HG02840 (cell line): ENCODE results near the gene PNLIPRP3.

ENCODE experiments used
- ATAC-seq: cut with Tn5 transposase; IDR thresholded peaks from one replicate; pipeline ENCODE4 v1.9.1; 2021; ENCODE audit warnings: mild to moderate bottlenecking, moderate library complexity, moderate number of reproducible peaks; ENCODE audit not compliant: unreplicated experiment, low FRiP score

The PNLIPRP3 gene

GRCh38 chr10:116489460-116489859 is 61.8 kb downstream of the PNLIPRP3 start:
- no peak for ATAC-seq

DNA sequence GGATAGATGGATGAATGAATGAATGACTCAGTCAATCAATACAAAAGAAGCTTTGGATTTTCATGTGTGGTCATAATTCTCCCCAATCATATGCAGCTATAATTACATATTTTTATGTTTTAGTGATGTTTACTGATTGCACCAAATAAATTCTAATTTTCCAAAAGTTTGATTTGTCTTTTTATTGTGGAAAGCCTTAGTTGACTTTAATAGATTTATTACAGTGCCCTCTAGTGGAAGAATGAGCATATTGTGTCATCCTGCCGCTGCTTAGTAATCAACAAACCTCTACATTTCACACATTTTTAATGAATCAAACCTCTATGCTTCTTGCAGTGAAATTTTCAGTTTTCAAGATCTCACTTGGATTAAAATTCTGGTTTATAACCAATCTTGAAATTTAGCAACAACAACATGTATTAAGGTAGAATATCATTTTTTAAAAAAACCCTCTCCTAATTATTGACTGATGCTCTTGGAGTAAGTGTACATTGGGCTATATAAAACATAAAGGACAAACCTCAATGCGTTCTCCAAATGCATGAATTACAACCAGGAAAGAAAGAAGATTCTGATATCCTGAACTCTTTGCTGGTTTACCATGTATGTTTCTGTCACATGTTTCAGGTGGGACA is 62.5 kb downstream of the PNLIPRP3 start:
- ATAC-seq, result no peak

GRCh38 chr10:116504786-116505185 is 77.1 kb downstream of the PNLIPRP3 start:
- ATAC-seq, result no peak

DNA sequence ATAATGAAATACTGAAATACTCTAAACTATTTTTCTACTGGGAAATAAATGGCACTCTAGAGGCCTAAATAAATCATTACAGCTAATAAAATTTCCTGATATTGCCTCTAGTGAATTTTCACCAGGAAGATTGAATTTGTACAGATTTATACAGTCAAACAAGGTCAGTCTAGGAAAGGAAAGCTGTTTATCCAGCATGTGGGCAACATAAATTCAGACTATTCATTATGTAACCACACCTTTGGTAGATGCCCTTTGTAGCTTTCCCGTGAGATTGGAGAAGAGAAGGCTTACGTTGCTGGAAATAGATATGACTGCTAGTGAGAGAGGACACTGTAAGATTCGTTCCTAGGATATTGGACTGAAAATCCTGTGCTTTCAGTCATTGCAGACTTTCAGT is 82.9 kb downstream of the PNLIPRP3 start:
- no peak for ATAC-seq

DNA sequence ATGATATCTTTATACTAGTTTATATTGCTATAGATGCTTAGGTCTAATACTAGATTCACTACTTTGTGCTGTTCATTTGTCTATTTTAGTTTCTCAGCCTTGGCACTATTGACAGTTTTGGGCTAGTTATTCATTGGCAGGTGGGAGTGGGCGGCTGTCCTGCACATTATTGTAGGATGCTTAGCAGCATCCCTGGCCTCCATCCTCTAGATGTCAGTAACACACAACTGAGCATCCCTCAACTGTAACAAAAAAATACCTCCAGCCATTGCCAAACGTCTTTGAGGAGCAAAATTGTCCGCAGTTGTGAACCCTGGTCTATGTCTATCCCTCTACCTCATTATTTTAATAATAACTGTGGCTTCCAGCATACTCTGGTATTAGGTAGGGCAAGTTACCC is 83.7 kb downstream of the PNLIPRP3 start:
- ATAC-seq, result no peak

DNA sequence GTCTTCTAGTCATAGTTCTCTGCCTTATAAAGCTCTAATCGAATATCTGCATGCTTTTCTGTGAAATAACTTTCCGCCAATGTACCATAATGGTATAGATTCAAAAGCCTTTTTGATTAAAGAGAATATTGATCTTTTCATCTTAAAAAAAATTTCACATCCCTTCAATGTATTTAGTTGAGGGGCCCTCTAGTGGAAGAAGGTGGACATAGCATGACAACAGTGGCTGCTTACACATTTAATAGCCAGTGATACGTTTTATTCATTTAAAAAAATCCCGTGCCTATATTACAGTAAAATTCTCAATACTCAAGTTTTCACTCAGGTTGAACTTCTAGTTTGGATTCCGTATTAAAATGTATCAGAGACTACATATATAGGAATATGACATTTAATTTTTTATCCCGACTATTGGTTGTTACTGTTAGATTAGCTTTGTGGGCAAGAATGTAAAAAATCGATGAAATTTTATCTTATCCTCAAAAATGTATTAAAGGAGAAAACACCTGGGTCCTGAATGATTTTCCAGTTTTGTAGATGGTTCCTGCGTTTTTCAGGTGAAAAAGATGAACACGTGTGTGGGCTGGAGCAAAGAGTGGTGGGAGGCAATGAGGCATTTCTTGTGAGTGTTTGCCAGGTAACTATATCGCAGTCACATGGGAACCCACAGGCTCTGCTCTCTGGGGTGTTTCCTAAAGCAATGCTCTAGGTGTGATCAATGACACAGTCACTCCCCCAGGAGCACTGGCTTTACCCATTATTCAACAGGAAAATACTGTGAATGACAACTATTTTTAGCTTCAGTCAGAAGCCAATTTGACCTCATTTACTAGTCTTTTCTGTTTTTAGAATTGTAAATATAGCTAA is 94.0 kb downstream of the PNLIPRP3 start:
- ATAC-seq, result no peak

- no peak for ATAC-seq
These were observed 95.2 kb downstream of the PNLIPRP3 start for GRCh38 chr10:116522803-116523381.

- no peak for ATAC-seq
These were observed 97.1 kb downstream of the PNLIPRP3 start for GRCh38 chr10:116524736-116525135.

- no peak for ATAC-seq
These were observed 98.6 kb downstream of the PNLIPRP3 start for GRCh38 chr10:116526219-116526618.
